ENCODE data around the gene SEM1.

DNA sequence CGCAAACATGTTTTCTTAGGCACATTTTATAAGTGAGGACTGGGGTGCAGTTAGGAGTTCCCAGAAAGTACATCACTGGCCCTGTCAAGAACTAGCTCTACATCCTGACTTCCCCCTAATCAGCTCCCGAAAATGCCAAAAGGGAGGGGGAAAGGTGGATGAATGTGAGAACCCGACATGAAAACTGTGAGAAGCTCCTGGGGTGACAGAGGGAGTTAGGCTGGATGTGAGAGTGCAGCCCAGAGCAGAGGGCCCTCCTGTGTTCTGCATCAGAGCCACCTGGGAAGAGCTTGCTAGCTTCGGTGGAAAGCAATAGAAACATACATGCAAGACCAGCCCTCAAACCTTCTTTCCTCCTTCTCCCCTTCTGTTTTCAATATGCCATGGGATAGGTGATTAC lies 30.5 kb upstream of the SEM1 start:
- TF ChIP-seq, protein P1, sequence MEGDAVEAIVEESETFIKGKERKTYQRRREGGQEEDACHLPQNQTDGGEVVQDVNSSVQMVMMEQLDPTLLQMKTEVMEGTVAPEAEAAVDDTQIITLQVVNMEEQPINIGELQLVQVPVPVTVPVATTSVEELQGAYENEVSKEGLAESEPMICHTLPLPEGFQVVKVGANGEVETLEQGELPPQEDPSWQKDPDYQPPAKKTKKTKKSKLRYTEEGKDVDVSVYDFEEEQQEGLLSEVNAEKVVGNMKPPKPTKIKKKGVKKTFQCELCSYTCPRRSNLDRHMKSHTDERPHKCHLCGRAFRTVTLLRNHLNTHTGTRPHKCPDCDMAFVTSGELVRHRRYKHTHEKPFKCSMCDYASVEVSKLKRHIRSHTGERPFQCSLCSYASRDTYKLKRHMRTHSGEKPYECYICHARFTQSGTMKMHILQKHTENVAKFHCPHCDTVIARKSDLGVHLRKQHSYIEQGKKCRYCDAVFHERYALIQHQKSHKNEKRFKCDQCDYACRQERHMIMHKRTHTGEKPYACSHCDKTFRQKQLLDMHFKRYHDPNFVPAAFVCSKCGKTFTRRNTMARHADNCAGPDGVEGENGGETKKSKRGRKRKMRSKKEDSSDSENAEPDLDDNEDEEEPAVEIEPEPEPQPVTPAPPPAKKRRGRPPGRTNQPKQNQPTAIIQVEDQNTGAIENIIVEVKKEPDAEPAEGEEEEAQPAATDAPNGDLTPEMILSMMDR (IDR thresholded peaks at IDR 0.05; ENCODE audit: poor library complexity, severe bottlenecking): no peak
- no peak for TF ChIP-seq EP300 (conservative IDR thresholded peaks at IDR 0.05; ENCODE audit: poor library complexity, severe bottlenecking)

All from neural cell (in vitro differentiated cells).